ENCODE data around the gene ACOXL.

ACOXL gene

GRCh38 chr2:110991911-110992310, 259.5 kb downstream of the ACOXL start:
- Histone ChIP-seq H3K9ac (ENCODE audit: low read length) (no peak overlapping the region), H3K18ac (ENCODE audit: low read depth in 1 of 2, low read length in 2 of 2) (no peak overlapping the region), H3K4ac (ENCODE audit: low read depth in 1 of 2, low read length in 2 of 2) (no peak overlapping the region), H3K4me1 (ENCODE audit: control insufficient read depth, insufficient read depth, low read depth, low read length) (peaks cover 1% of the 10 kb centered on the region), H2BK15ac (ENCODE audit: low read depth, poor library complexity, severe bottlenecking) (no peak overlapping the region), H3K27ac (ENCODE audit: low read length, poor library complexity, severe bottlenecking) (no peak overlapping the region), H4K8ac (ENCODE audit: low read length) (no peak overlapping the region), H3K9me3 (ENCODE audit: control insufficient read depth, low read length) (peaks cover 4% of the 10 kb centered on the region), H3K4me3 (ENCODE audit: insufficient read depth in 1 of 2, low read depth in 1 of 2, low read length in 2 of 2) (no peak overlapping the region), H4K91ac (ENCODE audit: low read length) (no peak overlapping the region), H3K4me2 (ENCODE audit: low read length, poor library complexity, severe bottlenecking) (no peak overlapping the region), H3K23ac (ENCODE audit: low read length in 2 of 2) (no peak overlapping the region), H3K36me3 (ENCODE audit: control insufficient read depth in 1 of 2, insufficient read depth in 2 of 2, low read depth in 1 of 2, low read length in 2 of 2) (no peaks in the 10 kb centered on the region), H2BK12ac (ENCODE audit: low read length in 2 of 2) (no peak overlapping the region), H3K14ac (ENCODE audit: low read length in 2 of 2) (no peak overlapping the region), H2AK5ac (ENCODE audit: low read length, severe bottlenecking) (no peak overlapping the region), H3K79me1 (replicated peaks; ENCODE audit: low read length, poor library complexity, severe bottlenecking) (no peaks in the 10 kb centered on the region), H2BK120ac (ENCODE audit: low read depth, low read length) (no peak overlapping the region), H3K27me3 (ENCODE audit: control insufficient read depth in 1 of 2, insufficient read depth in 1 of 2, low read length in 2 of 2) (peaks cover 16 to 37% of the 10 kb centered on the region in 2 experiments), H2AFZ (ENCODE audit: low read depth, low read length) (no peak overlapping the region), H2BK5ac (ENCODE audit: low read depth, low read length, poor library complexity, severe bottlenecking) (no peak overlapping the region)
- no peak for DNase-seq
- 73% methylated on average over 5 of the region's 5 CpGs for WGBS

- no peak for DNase-seq
Observed at GRCh38 chr2:110992886-110993285, 260.5 kb downstream of the ACOXL start.

GRCh38 chr2:110993557-110994231, 261.3 kb downstream of the ACOXL start:
- Histone ChIP-seq H3K4me1 (ENCODE audit: control insufficient read depth, insufficient read depth, low read depth, low read length) (peaks cover 1% of the 10 kb centered on the region), H3K23ac (ENCODE audit: low read length in 2 of 2) (no peak overlapping the region), H2AFZ (ENCODE audit: low read depth, low read length) (no peak overlapping the region), H3K9me3 (ENCODE audit: control insufficient read depth, low read length) (peaks cover 7% of the 10 kb centered on the region), H2BK120ac (ENCODE audit: low read depth, low read length) (no peak overlapping the region), H3K27me3 (ENCODE audit: control insufficient read depth in 1 of 2, insufficient read depth in 1 of 2, low read length in 2 of 2) (peaks cover 17 to 51% of the 10 kb centered on the region in 2 experiments), H3K79me1 (replicated peaks; ENCODE audit: low read length, poor library complexity, severe bottlenecking) (no peaks in the 10 kb centered on the region), H4K8ac (ENCODE audit: low read length) (no peak overlapping the region), H2BK12ac (ENCODE audit: low read length in 2 of 2) (no peak overlapping the region), H3K14ac (ENCODE audit: low read length in 2 of 2) (no peak overlapping the region), H4K91ac (ENCODE audit: low read length) (no peak overlapping the region), H3K4me2 (ENCODE audit: low read length, poor library complexity, severe bottlenecking) (no peak overlapping the region), H2BK5ac (ENCODE audit: low read depth, low read length, poor library complexity, severe bottlenecking) (no peak overlapping the region), H3K4ac (ENCODE audit: low read depth in 1 of 2, low read length in 2 of 2) (no peak overlapping the region), H3K36me3 (ENCODE audit: control insufficient read depth in 1 of 2, insufficient read depth in 2 of 2, low read depth in 1 of 2, low read length in 2 of 2) (no peaks in the 10 kb centered on the region), H2BK15ac (ENCODE audit: low read depth, poor library complexity, severe bottlenecking) (no peak overlapping the region), H2AK5ac (ENCODE audit: low read length, severe bottlenecking) (no peak overlapping the region), H3K18ac (ENCODE audit: low read depth in 1 of 2, low read length in 2 of 2) (no peak overlapping the region), H3K9ac (ENCODE audit: low read length) (no peak overlapping the region), H3K4me3 (ENCODE audit: insufficient read depth in 1 of 2, low read depth in 1 of 2, low read length in 2 of 2) (no peak overlapping the region), H3K27ac (ENCODE audit: low read length, poor library complexity, severe bottlenecking) (no peak overlapping the region)
- WGBS = 42% methylated on average over 3 of the region's 4 CpGs
- no peak for DNase-seq

More at GRCh38 chr2:110992886-110993285, 260.5 kb downstream of the ACOXL start:
- Histone ChIP-seq H3K4me2 (ENCODE audit: low read length, poor library complexity, severe bottlenecking) (no peak overlapping the region), H3K23ac (ENCODE audit: low read length in 2 of 2) (no peak overlapping the region), H4K8ac (ENCODE audit: low read length) (no peak overlapping the region), H3K4me3 (ENCODE audit: insufficient read depth in 1 of 2, low read depth in 1 of 2, low read length in 2 of 2) (no peak overlapping the region), H2BK15ac (ENCODE audit: low read depth, poor library complexity, severe bottlenecking) (no peak overlapping the region), H3K4ac (ENCODE audit: low read depth in 1 of 2, low read length in 2 of 2) (no peak overlapping the region), H3K14ac (ENCODE audit: low read length in 2 of 2) (no peak overlapping the region), H2AFZ (ENCODE audit: low read depth, low read length) (no peak overlapping the region), H4K91ac (ENCODE audit: low read length) (no peak overlapping the region), H3K79me1 (replicated peaks; ENCODE audit: low read length, poor library complexity, severe bottlenecking) (no peaks in the 10 kb centered on the region), H3K18ac (ENCODE audit: low read depth in 1 of 2, low read length in 2 of 2) (no peak overlapping the region), H3K27ac (ENCODE audit: low read length, poor library complexity, severe bottlenecking) (no peak overlapping the region), H2BK120ac (ENCODE audit: low read depth, low read length) (no peak overlapping the region), H3K9ac (ENCODE audit: low read length) (no peak overlapping the region), H2AK5ac (ENCODE audit: low read length, severe bottlenecking) (no peak overlapping the region), H2BK5ac (ENCODE audit: low read depth, low read length, poor library complexity, severe bottlenecking) (no peak overlapping the region), H3K36me3 (ENCODE audit: control insufficient read depth in 1 of 2, insufficient read depth in 2 of 2, low read depth in 1 of 2, low read length in 2 of 2) (no peaks in the 10 kb centered on the region), H3K4me1 (ENCODE audit: control insufficient read depth, insufficient read depth, low read depth, low read length) (peaks cover 1% of the 10 kb centered on the region), H3K27me3 (ENCODE audit: control insufficient read depth in 1 of 2, insufficient read depth in 1 of 2, low read length in 2 of 2) (peaks cover 17 to 44% of the 10 kb centered on the region in 2 experiments), H3K9me3 (ENCODE audit: control insufficient read depth, low read length) (peaks cover 7% of the 10 kb centered on the region), H2BK12ac (ENCODE audit: low read length in 2 of 2) (no peak overlapping the region)
- 0% methylated on average over 1 of the region's 2 CpGs for WGBS

- Histone ChIP-seq H3K23ac (ENCODE audit: low read length in 2 of 2) (no peak overlapping the region), H3K27ac (ENCODE audit: low read length, poor library complexity, severe bottlenecking) (no peak overlapping the region), H3K4ac (ENCODE audit: low read depth in 1 of 2, low read length in 2 of 2) (no peak overlapping the region), H3K14ac (ENCODE audit: low read length in 2 of 2) (no peak overlapping the region), H3K36me3 (ENCODE audit: control insufficient read depth in 1 of 2, insufficient read depth in 2 of 2, low read depth in 1 of 2, low read length in 2 of 2) (no peaks in the 10 kb centered on the region), H2AFZ (ENCODE audit: low read depth, low read length) (no peak overlapping the region), H2AK5ac (ENCODE audit: low read length, severe bottlenecking) (no peak overlapping the region), H3K4me2 (ENCODE audit: low read length, poor library complexity, severe bottlenecking) (no peak overlapping the region), H3K79me1 (replicated peaks; ENCODE audit: low read length, poor library complexity, severe bottlenecking) (no peaks in the 10 kb centered on the region), H3K9me3 (ENCODE audit: control insufficient read depth, low read length) (peaks cover 8% of the 10 kb centered on the region), H3K18ac (ENCODE audit: low read depth in 1 of 2, low read length in 2 of 2) (no peak overlapping the region), H3K4me3 (ENCODE audit: insufficient read depth in 1 of 2, low read depth in 1 of 2, low read length in 2 of 2) (no peak overlapping the region), H2BK12ac (ENCODE audit: low read length in 2 of 2) (no peak overlapping the region), H2BK120ac (ENCODE audit: low read depth, low read length) (no peak overlapping the region), H2BK15ac (ENCODE audit: low read depth, poor library complexity, severe bottlenecking) (no peak overlapping the region), H4K8ac (ENCODE audit: low read length) (no peak overlapping the region), H2BK5ac (ENCODE audit: low read depth, low read length, poor library complexity, severe bottlenecking) (no peak overlapping the region), H4K91ac (ENCODE audit: low read length) (no peak overlapping the region), H3K9ac (ENCODE audit: low read length) (no peak overlapping the region), H3K27me3 (ENCODE audit: control insufficient read depth in 1 of 2, insufficient read depth in 1 of 2, low read length in 2 of 2) (peaks cover 17 to 57% of the 10 kb centered on the region in 2 experiments), H3K4me1 (ENCODE audit: control insufficient read depth, insufficient read depth, low read depth, low read length) (peaks cover 1% of the 10 kb centered on the region)
- WGBS = 75% methylated on average over 5 of the region's 5 CpGs
- no peak for DNase-seq
Observed at GRCh38 chr2:110994250-110994961, 262.0 kb downstream of the ACOXL start.

Data from mesenchymal stem cell (in vitro differentiated cells and primary cell).